ENCODE results near the gene ERMARD.

Gene ERMARD

GRCh38 chr6:169825558-169826225 is 74.3 kb downstream of the ERMARD start:
- DNase-seq (ENCODE audit: low spot score), result no peak

- DNase-seq (ENCODE audit: low spot score), result no peak
These were observed 75.3 kb downstream of the ERMARD start for GRCh38 chr6:169826697-169827096.

- DNase-seq (ENCODE audit: low spot score), result no peak
These were observed 75.9 kb downstream of the ERMARD start for GRCh38 chr6:169827290-169827717.

GRCh38 chr6:169828176-169828575 is 76.8 kb downstream of the ERMARD start:
- DNase-seq (ENCODE audit: low spot score), result no peak

GRCh38 chr6:169829786-169830185 is 78.4 kb downstream of the ERMARD start:
- no peak for DNase-seq (ENCODE audit: low spot score)

GRCh38 chr6:169830876-169831275 is 79.5 kb downstream of the ERMARD start:
- DNase-seq (ENCODE audit: low spot score), result no peak

Measured in LoVo (cell line).